Pancreas (tissue), 10 donors: ENCODE measurements around the gene PALS2. TPM values are rescaled to one million over a fixed set of nuclear protein-coding genes. Genes with fewer than 3 reads are reported as not detected.

Source experiments
- ATAC-seq, 4 donors: fragments of 200-7000 bp; cut with Tn5 transposase; one replicate each; pipeline versions ENCODE4 v1.8.0 to v1.9.1; 2020; ENCODE audit warnings: mild to moderate bottlenecking in 4 of 4, moderate library complexity in 4 of 4
- DNase-seq, 6 donors: peaks; one replicate each; pipeline ENCODE4 v3.0.0-alpha.2; 2020
- FAIRE-seq: peaks from 2 replicates; lab custom pipeline; 2012; peaks lifted over from hg19 to GRCh38; lab: Jason Lieb, UNC
- H3K27ac ChIP-seq, 4 donors: fragments of 200-600 bp; sonication (generic); 1 replicate in 3 of 4; 2 replicates in 1 of 4; pipeline versions ENCODE4 v1.5.0 to v1.8.0; 2020
- H3K27me3 ChIP-seq, 4 donors: fragments of 200-600 bp; one replicate each; pipeline ENCODE4 v1.8.0; 2021
- H3K36me3 ChIP-seq, 3 donors: fragments of 200-600 bp; sonication (generic) in 1 of 3; one replicate each; pipeline versions ENCODE4 v1.5.0 to v1.8.0; 2020 to 2021
- H3K4me1 ChIP-seq, 3 donors: fragments of 200-600 bp; one replicate each; pipeline ENCODE4 v1.8.0; 2021
- H3K4me3 ChIP-seq, 4 donors: fragments of 200-600 bp; sonication (generic) in 2 of 4; one replicate each; pipeline versions ENCODE4 v1.5.0 to v1.8.0; 2020 to 2021
- H3K9me3 ChIP-seq, 4 donors: fragments of 200-600 bp; one replicate each; pipeline ENCODE4 v1.8.0; 2021
- CTCF ChIP-seq, 4 donors: fragments of 200-600 bp; sonication (generic) in 3 of 4; IDR thresholded peaks; one replicate each; pipeline versions ENCODE4 v1.5.0 to v1.8.0; 2021; ENCODE audit warnings: antibody characterized with exemption in 4 of 4
- whole genome bisulfite sequencing, 2 donors: extraction: QIAGEN DNeasy Blood & Tissue Kit; methylation state at CpG; one replicate each; pipeline ENCODE4 v1.1.7; 2013; 5-methylcytosine and 5-hydroxymethylcytosine counted together
- intact Hi-C, 3 donors: fragments of 100-400 bp; cut with DNase I; formaldehyde crosslinking; loops; one replicate each; pipeline versions ENCODE4 v1.11.1 to v1.14.2; 2022
- polyA plus RNA-seq, 2 donors: library from polyadenylated mRNA; stranded (reverse); fragments of 200-250 nt; gene quantifications; one replicate each; pipeline ENCODE4 v1.2.3, GENCODE V29; 2013
- total RNA-seq, 6 donors: library from RNA; stranded (reverse); fragmentation: NEBNext Ultra II Directional in 4 of 6; extraction: Animal tissue kit (Norgen Biotek cat#: 25700) in 4 of 6; gene quantifications; one replicate each; pipeline versions ENCODE4 v1.2.1 to v1.2.4, GENCODE V29; 2021 to 2023
- donor health status: healthy with polysubstance abuse.
- donor health status: DM: no; HTN: no; CAD: no; lungs with moderate emphysema.
- donor health status: DM: no; HTN: no; CAD: no.
- donor health status: control.
- donor health status: control.
- donor health status: Bipolar disorder and iron deficiency.
- donor health status: DM: yes; HTN: yes; CAD: no.
- donor health status: DM: no; HTN: no; CAD: no.
- donor health status: DM: no; HTN: no; CAD: no.
- donor health status: DM: yes; HTN: yes; CAD: no.

Gene PALS2
- total and polyA plus RNA-seq, 8 donors: 4.1 to 36.7 (median 29.7) TPM

GRCh38 chr7:24617957-24618616 is 44.8 kb downstream of the PALS2 start:
- TF ChIP-seq CTCF (IDR thresholded peaks at IDR 0.05): no peak
- no peaks in the 10 kb centered on the region for H3K36me3 ChIP-seq
- H3K9me3 ChIP-seq: no peaks in the 10 kb centered on the region
- 36 to 51% methylated on average over 2 of the region's 2 CpGs for WGBS, 2 donors
- H3K4me1 ChIP-seq: peaks cover 0 to 15% (median 12%) of the 10 kb centered on the region in 3 donors
- H3K27ac ChIP-seq: peak overlapping the region in 3 of 4 donors; percentile 0 to 16 (median 3)
- FAIRE-seq (no peak), DNase-seq (peak; percentile 22 to 56 (median 39)), ATAC-seq (peak; percentile 67 to 90 (median 84))
- H3K27me3 ChIP-seq: no peaks in the 10 kb centered on the region
- intact Hi-C loops: no loop called here
- no peak overlapping the region for H3K4me3 ChIP-seq

- Histone ChIP-seq H3K4me3 (no peak overlapping the region), H3K9me3 (no peaks in the 10 kb centered on the region), H3K27me3 (no peaks in the 10 kb centered on the region), H3K27ac (no peak overlapping the region), H3K4me1 (peaks cover 0 to 15% (median 12%) of the 10 kb centered on the region in 3 donors), H3K36me3 (no peaks in the 10 kb centered on the region)
- intact Hi-C loops: no loop called here
- no peak for TF ChIP-seq CTCF (IDR thresholded peaks at IDR 0.05)
- FAIRE-seq (no peak), ATAC-seq (no peak), DNase-seq (no peak)
- 94 to 97% methylated on average over 3 of the region's 3 CpGs for WGBS, 2 donors
Measured at GRCh38 chr7:24619978-24620377, 46.7 kb downstream of the PALS2 start.

GRCh38 chr7:24622646-24623182 is 49.5 kb downstream of the PALS2 start:
- WGBS, 2 donors: 45 to 55% methylated on average over 1 of the region's 1 CpG
- no peak for FAIRE-seq
- H3K9me3 ChIP-seq: no peaks in the 10 kb centered on the region
- H3K27me3 ChIP-seq: no peaks in the 10 kb centered on the region
- no peak for ATAC-seq
- H3K27ac ChIP-seq: no peak overlapping the region
- H3K36me3 ChIP-seq: no peaks in the 10 kb centered on the region
- H3K4me3 ChIP-seq: no peak overlapping the region
- DNase-seq: no peak
- intact Hi-C loops: no loop called here
- peaks cover 0 to 10% (median 10%) of the 10 kb centered on the region in 3 donors for H3K4me1 ChIP-seq
- TF ChIP-seq CTCF (IDR thresholded peaks at IDR 0.05): no peak

Other genes with a start within 250 kb of the PALS2 start
- 1 to 10 TPM in 4 of 6 donors, under 1 TPM in 2; 0.43 to 7.1 (median 1.5) TPM for gene GSDME, start 184.0 kb downstream of the PALS2 start, total RNA-seq
- 1 to 10 TPM; 1.3 to 1.7 TPM for gene GSDME, start 184.0 kb downstream of the PALS2 start, polyA plus RNA-seq